GM12878 (cell line): ENCODE measurements around the gene CLPSL1. TPM values are rescaled to one million over a fixed set of nuclear protein-coding genes. Genes with fewer than 3 reads are reported as not detected.

Source experiments
- ATAC-seq: fragments of 200-7000 bp; cut with Tn5 transposase; 3 replicates; pipeline ENCODE4 v1.9.1; 2020; ENCODE audit warnings: mild to moderate bottlenecking, moderate library complexity
- BruUV-seq: library from RNA; stranded (reverse); fragments of 400-500 nt; replicated peaks from 2 replicates; lab custom pipeline; 2021; lab: Mats Ljungman, UMichigan
- CTCF ChIA-PET: fragments of 300-600 bp; sonication (Branson Sonifier 250); formaldehyde crosslinking; extraction: SDS; loops from one replicate; lab custom pipeline; 2021; ENCODE audit warnings: inconsistent platforms; lab: Yijun Ruan, JAX
- POLR2A ChIA-PET: fragments of 350-600 bp; formaldehyde crosslinking; extraction: SDS; loops from one replicate; lab custom pipeline; 2021; ENCODE audit warnings: inconsistent platforms; lab: Charles Lee
- RAD21 ChIA-PET: fragments of 300-600 bp; sonication (Branson Sonifier 250); formaldehyde crosslinking; loops from one replicate; lab custom pipeline; 2023; ENCODE audit warnings: antibody characterized with exemption; ENCODE audit not compliant: unreplicated experiment; lab: Charles Lee
- SMC1A ChIA-PET: fragments of 300-600 bp; sonication (Branson Sonifier 250); formaldehyde crosslinking; loops from one replicate; lab custom pipeline; 2023; ENCODE audit not compliant: unreplicated experiment, uncharacterized antibody; lab: Charles Lee
- DNase-seq: peaks from one replicate; pipeline ENCODE4 v3.0.0-alpha.2; 2011; ENCODE audit warnings: low read depth, low spot score
- FAIRE-seq: peaks from 3 replicates; lab custom pipeline; 2011; peaks lifted over from hg19 to GRCh38; lab: Jason Lieb, UNC
- H2AFZ ChIP-seq: 2 replicates; pipeline ENCODE4 v1.6.0; 2011; ENCODE audit warnings: low read depth, low read length, control low read depth; ENCODE audit not compliant: control insufficient read depth
- H3K27ac ChIP-seq: 2 replicates; pipeline ENCODE4 v1.5.1; 2011; ENCODE audit warnings: control low read depth; ENCODE audit not compliant: control insufficient read depth, insufficient read depth
- H3K27me3 ChIP-seq, 2 experiments: replicated peaks in 1 of 2; 2 replicates each; pipeline versions ENCODE4 v1.6.0 to v1.6.1; 2011; ENCODE audit warnings: low read length in 1 of 2; ENCODE audit not compliant: control insufficient read depth in 2 of 2, insufficient read depth in 2 of 2
- H3K36me3 ChIP-seq, 2 experiments: 2 replicates each; pipeline ENCODE4 v1.5.1; 2011; ENCODE audit warnings: low read length in 1 of 2; ENCODE audit not compliant: control insufficient read depth in 2 of 2, insufficient read depth in 2 of 2
- H3K4me1 ChIP-seq: 2 replicates; pipeline ENCODE4 v1.6.1; 2011; ENCODE audit warnings: mild to moderate bottlenecking, low read length, moderate library complexity, mixed read lengths; ENCODE audit not compliant: control insufficient read depth, insufficient read depth
- H3K4me2 ChIP-seq: 2 replicates; pipeline ENCODE4 v1.6.0; 2011; ENCODE audit warnings: control low read depth; ENCODE audit not compliant: control insufficient read depth, insufficient read depth
- H3K4me3 ChIP-seq: fragments of 200-600 bp; sonication (generic); 2 replicates; pipeline ENCODE4 v1.5.1; 2016
- H3K79me2 ChIP-seq: 2 replicates; pipeline ENCODE4 v1.6.0; 2011; ENCODE audit warnings: low read length; ENCODE audit not compliant: control insufficient read depth, insufficient read depth
- H3K9ac ChIP-seq: 2 replicates; pipeline ENCODE4 v1.8.0; 2011; ENCODE audit warnings: low read length, control low read depth, mixed read lengths; ENCODE audit not compliant: control insufficient read depth, insufficient read depth
- H3K9me3 ChIP-seq: replicated peaks from 3 replicates; pipeline ENCODE4 v1.5.1; 2011; ENCODE audit warnings: mild to moderate bottlenecking, low read length; ENCODE audit not compliant: control insufficient read depth, insufficient read depth
- H4K20me1 ChIP-seq: 2 replicates; pipeline ENCODE4 v1.6.0; 2011; ENCODE audit not compliant: control insufficient read depth, insufficient read depth
- CBFB ChIP-seq: IDR thresholded peaks from 2 replicates; pipeline ENCODE4 v1.6.1; 2016; ENCODE audit warnings: antibody characterized with exemption, low read depth
- CTCF ChIP-seq, 3 experiments: IDR thresholded peaks in 2 of 3; conservative IDR thresholded peaks in 1 of 3; 2 replicates each; pipeline ENCODE4 v1.5.1; 2011; ENCODE audit warnings: low read depth in 3 of 3, low read length in 3 of 3, mild to moderate bottlenecking in 3 of 3, control low read depth in 2 of 3, moderate library complexity in 2 of 3, inconsistent platforms in 1 of 3, mixed read lengths in 1 of 3; ENCODE audit not compliant: control insufficient read depth in 2 of 3, insufficient read depth in 1 of 3; ENCODE audit errors: extremely low read depth in 1 of 3
- E4F1 ChIP-seq: fragments of 450-650 bp; IDR thresholded peaks from 2 replicates; pipeline ENCODE4 v1.6.1; 2018; ENCODE audit warnings: borderline replicate concordance, mild to moderate bottlenecking; ENCODE audit not compliant: partially characterized antibody
- RAD21 ChIP-seq: IDR thresholded peaks from 2 replicates; pipeline ENCODE4 v1.6.1; 2011; ENCODE audit warnings: mild to moderate bottlenecking, low read depth, low read length, moderate library complexity; ENCODE audit not compliant: insufficient read depth
- RUNX3 ChIP-seq: IDR thresholded peaks from 2 replicates; pipeline ENCODE4 v1.6.1; 2012; ENCODE audit warnings: low read length, inconsistent platforms
- SMC3 ChIP-seq: IDR thresholded peaks from 2 replicates; pipeline ENCODE4 v1.6.1; 2011; ENCODE audit warnings: low read length, improper control_type of control experiment, borderline replicate concordance
- YY1 ChIP-seq: IDR thresholded peaks from 2 replicates; pipeline ENCODE4 v1.6.1; 2011; ENCODE audit warnings: low read depth, mild to moderate bottlenecking, low read length
- ZBTB4 ChIP-seq: fragments of 450-650 bp; formaldehyde crosslinking; IDR thresholded peaks from 2 replicates; pipeline ENCODE4 v1.4.0; 2022; ENCODE audit warnings: mild to moderate bottlenecking, moderate library complexity
- WGBS: methylation state at CpG from one replicate; pipeline ENCODE4 v1.1.6; 2016; ENCODE audit warnings: low lambda C conversion rate; ENCODE audit not compliant: insufficient replicate concordance, insufficient coverage; ENCODE audit errors: missing lambda C conversion rate; 5-methylcytosine and 5-hydroxymethylcytosine counted together
- in situ Hi-C: fragments of 300-500 bp; cut with MboI; formaldehyde crosslinking; loops from 9 replicates; pipeline ENCODE4 v1.14.3; 2018; ENCODE audit warnings: mixed read lengths
- intact Hi-C: fragments of 100-400 bp; cut with micrococcal nuclease; formaldehyde crosslinking; loops from one replicate; pipeline ENCODE4 v1.14.2; 2022; ENCODE audit not compliant: unreplicated experiment
- polyA plus RNA-seq, 11 experiments: library from polyadenylated mRNA; depleted of rRNA in 4 of 11; unstranded in 6 of 11; stranded (reverse) in 5 of 11; fragments of >200 nt; fragmentation: Nextera tagmentation in 4 of 11; fragmentation: Illumina TruSeq in 1 of 11; extraction: Ambion mirVana in 4 of 11; extraction: Trizol in 1 of 11; gene quantifications; 1 replicate in 1 of 11; 2 replicates in 10 of 11; pipeline versions ENCODE4 v1.2.1 to v1.2.3, GENCODE V29; 2011 to 2016; ENCODE audit warnings: inconsistent platforms in 2 of 11, missing spikeins in 2 of 11, low read depth in 1 of 11
- total RNA-seq, 4 experiments: library from RNA; depleted of rRNA in 3 of 4; stranded (reverse); fragments of >200 nt in 3 of 4; fragmentation: Illumina TruSeq in 1 of 4; extraction: Trizol in 1 of 4; gene quantifications; 2 replicates each; pipeline versions ENCODE4 v1.2.1 to v1.2.3, GENCODE V29; 2013 to 2021

The CLPSL1 gene
- total and polyA plus RNA-seq, 10 of the 15 experiments (the other 5 are each of a cell fraction or from before 2014, with no cell fraction given): not detected

- intact Hi-C loops (no loop called here), in situ Hi-C loops (no loop called here)
- Histone ChIP-seq H3K4me3 (no peak overlapping the region), H3K9me3 (peaks cover 9% of the 10 kb centered on the region), H3K4me1 (peaks cover 26% of the 10 kb centered on the region), H3K79me2 (no peaks in the 10 kb centered on the region), H3K4me2 (no peak overlapping the region; the same call in 1 of the 2 replicates), H3K27ac (no peak overlapping the region), H3K9ac (no peak overlapping the region), H4K20me1 (no peaks in the 10 kb centered on the region), H3K27me3 (no peaks in the 10 kb centered on the region), H2AFZ (no peak overlapping the region), H3K36me3 (no peaks in the 10 kb centered on the region)
- DNase-seq: no peak
- ChIA-PET SMC1A (interaction anchor here (1.4 kb wide), 1 partner anchor 70 kb away, joined by 3 read pairs; no protein-coding TSS in a partner anchor), POLR2A (no interaction called here), CTCF (interaction anchor here (0.8 to 3.3 kb wide), 9 partner anchors 12 to 338 kb away, joined by 3 to 16 read pairs (median 3); partner anchors contain the start of gene ARMC12), RAD21 (interaction anchor here (1.0 to 2.5 kb wide), 4 partner anchors 13 to 235 kb away, joined by 3 to 7 read pairs (median 5); partner anchors contain the start of gene ARMC12)
- TF ChIP-seq SMC3: peak; percentile 14; the same call in 1 of the 2 replicates
- TF ChIP-seq CBFB: peak; percentile 65; the same call in 1 of the 2 replicates
- TF ChIP-seq YY1: 0 out of 2 replicates have a peak, but pooled peaks have one; percentile 16
- TF ChIP-seq RAD21: peak; percentile 44
- TF ChIP-seq RUNX3: peak; percentile 91
- TF ChIP-seq E4F1: no peak
- TF ChIP-seq ZBTB4 (CRISPR knock-in tag): no peak
- peak; percentile 38 to 66 (median 46); a peak in 4 of 6 replicates for TF ChIP-seq CTCF (IDR thresholded peaks at IDR 0.05 in 2 of 3, conservative IDR thresholded peaks at IDR 0.05 in 1 of 3; ENCODE audit: control insufficient read depth in 2 of 3, extremely low read depth in 1 of 3, insufficient read depth in 1 of 3, low read depth in 3 of 3, low read length in 3 of 3)
- ATAC-seq: peak; percentile 87
- FAIRE-seq: no peak
- no TSS peak for BruUV-seq
- 56% methylated on average over 10 of the region's 10 CpGs for WGBS
Measured at GRCh38 chr6:35757456-35758123, 23.2 kb upstream of the CLPSL1 start.
